GM18870 (cell line): Measurements from ENCODE around the gene ENAH.

Source experiments
- ATAC-seq: cut with Tn5 transposase; IDR thresholded peaks from one replicate; pipeline ENCODE4 v1.9.1; 2021; ENCODE audit warnings: moderate library complexity; ENCODE audit not compliant: unreplicated experiment

Gene ENAH

GRCh38 chr1:225572422-225572821 lies 80.5 kb downstream of the ENAH start:
- no peak for ATAC-seq

- ATAC-seq, result no peak
Observed at GRCh38 chr1:225567789-225568188, 85.1 kb downstream of the ENAH start.

- no peak for ATAC-seq
Observed at GRCh38 chr1:225565847-225566246, 87.1 kb downstream of the ENAH start.

- ATAC-seq, result no peak
Observed at GRCh38 chr1:225561675-225562074, 91.2 kb downstream of the ENAH start.

- ATAC-seq, result no peak
Observed at GRCh38 chr1:225559902-225560301, 93.0 kb downstream of the ENAH start.

- no peak for ATAC-seq
Observed at GRCh38 chr1:225559326-225559725, 93.6 kb downstream of the ENAH start.

- no peak for ATAC-seq
Observed at GRCh38 chr1:225556694-225557093, 96.2 kb downstream of the ENAH start.

GRCh38 chr1:225555821-225556220 lies 97.1 kb downstream of the ENAH start:
- no peak for ATAC-seq

GRCh38 chr1:225554216-225554812 lies 98.6 kb downstream of the ENAH start:
- no peak for ATAC-seq

- ATAC-seq, result no peak
Observed at GRCh38 chr1:225549821-225550220, 103.1 kb downstream of the ENAH start.

- ATAC-seq, result no peak
Observed at GRCh38 chr1:225548140-225548857, 104.6 kb downstream of the ENAH start.

- no peak for ATAC-seq
Observed at GRCh38 chr1:225545649-225546048, 107.3 kb downstream of the ENAH start.

GRCh38 chr1:225544924-225545323 lies 108.0 kb downstream of the ENAH start:
- no peak for ATAC-seq

GRCh38 chr1:225544263-225544662 lies 108.7 kb downstream of the ENAH start:
- no peak for ATAC-seq

GRCh38 chr1:225543350-225543749 lies 109.6 kb downstream of the ENAH start:
- ATAC-seq, result no peak

GRCh38 chr1:225541383-225541782 lies 111.5 kb downstream of the ENAH start:
- ATAC-seq, result no peak

GRCh38 chr1:225539575-225539974 lies 113.3 kb downstream of the ENAH start:
- ATAC-seq, result no peak

GRCh38 chr1:225539069-225539468 lies 113.9 kb downstream of the ENAH start:
- ATAC-seq, result no peak

- ATAC-seq, result no peak
Observed at GRCh38 chr1:225537554-225538251, 115.2 kb downstream of the ENAH start.

GRCh38 chr1:225535280-225535679 lies 117.6 kb downstream of the ENAH start:
- ATAC-seq, result no peak

- no peak for ATAC-seq
Observed at GRCh38 chr1:225534772-225535171, 118.2 kb downstream of the ENAH start.

GRCh38 chr1:225534135-225534534 lies 118.8 kb downstream of the ENAH start:
- ATAC-seq, result no peak
